Activated naive CD8-positive, alpha-beta T cell treated with anti-CD3 and anti-CD28 coated beads, Interleukin-2, amount 10 ng/mL, durations not matched to agents 7 days and 5 days (primary cell): ENCODE measurements around the gene IL27RA. TPM values are rescaled to one million over a fixed set of nuclear protein-coding genes. Genes with fewer than 3 reads are reported as not detected.
"Not testable (repeated sequence)": the region's sequence is repeated elsewhere in the genome, so short reads cannot be mapped to it uniquely, and the experiment has no call there.

Experiments
- ATAC-seq: fragments of 150-1000 bp; cut with Tn5 transposase; one replicate; pipeline ENCODE4 v1.10.0; 2021; ENCODE audit warnings: low read depth, moderate library complexity
- POLR2A ChIA-PET: fragments of 350-600 bp; sonication (Branson Sonifier 250); formaldehyde crosslinking; loops from one replicate; lab custom pipeline; 2021; ENCODE audit warnings: antibody characterized with exemption; lab: Charles Lee
- DNase-seq: peaks from one replicate; pipeline ENCODE4 v3.0.0; 2021
- H3K27ac Mint-ChIP-seq: one replicate; pipeline ENCODE4 v1.8.0; 2022; ENCODE audit warnings: mild to moderate bottlenecking, mixed read lengths
- H3K27me3 Mint-ChIP-seq: one replicate; pipeline ENCODE4 v1.8.0; 2022; ENCODE audit warnings: mild to moderate bottlenecking, moderate library complexity, mixed read lengths
- H3K36me3 Mint-ChIP-seq: one replicate; pipeline ENCODE4 v1.8.0; 2021; ENCODE audit warnings: mild to moderate bottlenecking, mixed read lengths
- H3K4me1 Mint-ChIP-seq: one replicate; pipeline ENCODE4 v1.8.0; 2021; ENCODE audit warnings: mixed read lengths
- H3K4me3 Mint-ChIP-seq: one replicate; pipeline ENCODE4 v1.8.0; 2022; ENCODE audit warnings: mild to moderate bottlenecking, moderate library complexity, mixed read lengths
- H3K9me3 Mint-ChIP-seq: one replicate; pipeline ENCODE4 v1.8.0; 2021; ENCODE audit warnings: mixed read lengths
- total RNA-seq, 2 experiments: library from RNA; stranded (reverse); gene quantifications; one replicate each; pipeline ENCODE4 v1.2.3, GENCODE V29; 2021

IL27RA gene
- total RNA-seq, 2 experiments from 2014 or later, result 41.6 to 43.8 TPM

DNA sequence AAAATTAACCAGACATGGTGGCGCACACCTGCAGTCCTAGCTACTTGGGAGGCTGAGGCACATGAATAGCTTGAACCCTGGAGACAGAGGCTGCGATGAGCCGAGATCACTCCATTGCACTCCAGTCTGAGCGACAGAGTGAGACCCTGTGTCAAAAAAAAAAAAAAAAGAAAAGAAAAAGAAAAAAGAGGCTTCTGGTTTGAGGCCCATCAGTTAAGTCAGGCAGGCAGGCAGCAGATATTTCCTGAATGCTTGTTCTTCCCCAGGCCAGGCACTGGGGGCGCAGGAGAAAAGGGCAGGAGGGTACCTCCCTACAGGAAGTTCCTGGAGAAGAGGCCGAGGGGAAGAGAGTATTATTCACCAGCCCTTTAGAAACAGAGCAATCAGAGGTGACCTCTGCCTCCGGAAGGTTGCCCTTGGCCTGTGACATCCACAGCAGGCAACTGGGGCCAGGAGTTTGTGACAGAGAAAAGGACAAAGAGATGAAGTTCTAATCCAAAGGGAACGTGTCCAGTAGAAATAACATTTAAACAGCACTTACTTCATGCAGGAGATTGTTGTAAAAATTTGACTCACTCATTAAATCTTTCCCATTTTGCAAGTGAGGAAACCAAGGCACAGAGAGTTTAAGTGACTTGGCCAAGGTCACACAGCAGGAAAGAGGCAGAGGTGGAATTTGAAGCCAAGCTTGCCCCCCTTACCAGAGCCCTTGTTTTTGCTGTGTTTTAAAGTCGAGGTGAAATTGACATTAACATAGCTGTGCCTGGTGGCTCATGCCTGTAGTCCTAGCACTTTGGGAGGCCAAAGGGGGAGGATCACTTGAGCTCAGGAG is 7.9 kb upstream of the IL27RA start:
- H3K4me3 Mint-ChIP-seq, result no peak overlapping the region
- DNase-seq, result no peak
- H3K9me3 Mint-ChIP-seq, result no peaks in the 10 kb centered on the region
- H3K4me1 Mint-ChIP-seq, result peaks cover 5% of the 10 kb centered on the region
- H3K36me3 Mint-ChIP-seq, result no peaks in the 10 kb centered on the region
- POLR2A ChIA-PET, result interaction anchor here (0.7 kb wide), 1 partner anchor 60 kb away, joined by 5 read pairs; no protein-coding TSS in a partner anchor
- ATAC-seq, result no peak
- H3K27ac Mint-ChIP-seq, result peak overlapping the region; percentile 28
- H3K27me3 Mint-ChIP-seq, result peaks cover 4% of the 10 kb centered on the region

DNA sequence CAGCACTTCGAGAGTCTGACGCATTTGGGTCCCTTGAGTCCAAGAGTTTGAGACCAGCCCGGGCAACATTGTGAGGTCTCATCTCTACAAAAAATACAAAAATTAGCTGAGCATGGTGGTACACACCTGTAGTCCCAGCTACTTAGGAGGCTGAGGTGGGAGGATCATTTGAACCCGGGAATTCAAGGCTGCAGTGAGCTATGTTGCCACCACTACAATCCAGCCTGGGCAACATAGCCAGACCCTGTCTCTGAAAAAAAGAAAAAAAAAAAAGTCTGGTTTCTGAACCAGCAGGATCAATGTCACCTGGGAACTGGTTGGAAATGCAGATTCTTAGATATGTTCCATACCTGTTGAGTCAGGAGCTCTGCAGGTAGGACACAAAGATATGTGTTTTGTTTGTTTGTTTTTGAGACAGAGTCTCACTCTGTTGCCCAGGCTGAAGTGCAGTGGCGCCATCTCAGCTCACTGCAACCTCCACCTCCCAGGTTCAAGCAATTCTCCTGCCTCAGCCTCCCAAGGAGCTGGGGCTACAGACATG is 4.8 kb upstream of the IL27RA start:
- H3K36me3 Mint-ChIP-seq, H3K4me3 Mint-ChIP-seq, H3K9me3 Mint-ChIP-seq, H3K27me3 Mint-ChIP-seq, ATAC-seq, H3K27ac Mint-ChIP-seq, DNase-seq: not testable (repeated sequence)
- POLR2A ChIA-PET, result interaction anchor here (1.2 to 1.3 kb wide), 2 partner anchors 20 to 75 kb away, joined by 3 to 4 read pairs; partner anchors contain the start of gene RFX1
- peaks cover 11% of the 10 kb centered on the region for H3K4me1 Mint-ChIP-seq

DNA sequence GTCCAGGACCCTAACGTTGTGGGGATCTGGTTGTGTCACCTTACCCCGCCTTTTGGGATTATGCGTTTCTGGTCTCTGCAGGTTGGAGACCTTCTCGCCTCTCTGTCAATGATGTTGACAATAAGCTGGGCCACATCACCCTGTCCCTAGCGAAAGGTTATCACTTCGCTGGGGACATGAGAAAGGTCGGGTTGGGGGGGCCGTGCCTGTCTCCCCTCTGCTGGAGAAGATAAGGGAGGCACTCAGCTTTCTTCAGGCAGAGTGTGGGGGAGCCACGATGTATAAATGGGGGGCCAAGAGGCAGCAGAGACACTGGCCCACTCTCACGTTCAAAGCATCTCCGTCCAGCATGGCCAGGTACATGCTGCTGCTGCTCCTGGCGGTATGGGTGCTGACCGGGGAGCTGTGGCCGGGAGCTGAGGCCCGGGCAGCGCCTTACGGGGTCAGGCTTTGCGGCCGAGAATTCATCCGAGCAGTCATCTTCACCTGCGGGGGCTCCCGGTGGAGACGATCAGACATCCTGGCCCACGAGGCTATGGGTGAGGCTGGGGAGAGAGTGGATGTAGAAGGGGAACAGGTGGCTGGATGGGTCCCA is 3.6 kb upstream of the IL27RA start, which contains the start of gene RLN3:
RLN3 (plus strand) TSS at position 293 of the 595 bp plus-strand sequence; CDS start at position 350, 57 bp downstream.
- no peak within 1 kb of the TSS for H3K27ac Mint-ChIP-seq
- ATAC-seq (no peak), DNase-seq (no peak)
- H3K27me3 Mint-ChIP-seq, result peaks cover 4% of the 10 kb centered on the region
- H3K36me3 Mint-ChIP-seq, result peaks cover 4% of the 10 kb centered on the region
- peaks cover 15% of the 10 kb centered on the region for H3K4me1 Mint-ChIP-seq
- no peaks in the 10 kb centered on the region for H3K9me3 Mint-ChIP-seq
- POLR2A ChIA-PET, result interaction anchor here (0.6 kb wide), 2 partner anchors 43 to 53 kb away, joined by 5 to 6 read pairs; no protein-coding TSS in a partner anchor
- no peak within 1 kb of the TSS for H3K4me3 Mint-ChIP-seq

- POLR2A ChIA-PET, result interaction anchor here (1.0 kb wide), 1 partner anchor 95 kb away, joined by 3 read pairs; no protein-coding TSS in a partner anchor
- no peak overlapping the region for H3K27ac Mint-ChIP-seq
- H3K4me1 Mint-ChIP-seq, result peaks cover 12% of the 10 kb centered on the region
- ATAC-seq (no peak), DNase-seq (no peak)
- peaks cover 4% of the 10 kb centered on the region for H3K36me3 Mint-ChIP-seq
- no peaks in the 10 kb centered on the region for H3K9me3 Mint-ChIP-seq
- H3K27me3 Mint-ChIP-seq, result peaks cover 4% of the 10 kb centered on the region
- no peak overlapping the region for H3K4me3 Mint-ChIP-seq
These were observed 2.7 kb upstream of the IL27RA start for GRCh38 chr19:14028901-14029300.

DNA sequence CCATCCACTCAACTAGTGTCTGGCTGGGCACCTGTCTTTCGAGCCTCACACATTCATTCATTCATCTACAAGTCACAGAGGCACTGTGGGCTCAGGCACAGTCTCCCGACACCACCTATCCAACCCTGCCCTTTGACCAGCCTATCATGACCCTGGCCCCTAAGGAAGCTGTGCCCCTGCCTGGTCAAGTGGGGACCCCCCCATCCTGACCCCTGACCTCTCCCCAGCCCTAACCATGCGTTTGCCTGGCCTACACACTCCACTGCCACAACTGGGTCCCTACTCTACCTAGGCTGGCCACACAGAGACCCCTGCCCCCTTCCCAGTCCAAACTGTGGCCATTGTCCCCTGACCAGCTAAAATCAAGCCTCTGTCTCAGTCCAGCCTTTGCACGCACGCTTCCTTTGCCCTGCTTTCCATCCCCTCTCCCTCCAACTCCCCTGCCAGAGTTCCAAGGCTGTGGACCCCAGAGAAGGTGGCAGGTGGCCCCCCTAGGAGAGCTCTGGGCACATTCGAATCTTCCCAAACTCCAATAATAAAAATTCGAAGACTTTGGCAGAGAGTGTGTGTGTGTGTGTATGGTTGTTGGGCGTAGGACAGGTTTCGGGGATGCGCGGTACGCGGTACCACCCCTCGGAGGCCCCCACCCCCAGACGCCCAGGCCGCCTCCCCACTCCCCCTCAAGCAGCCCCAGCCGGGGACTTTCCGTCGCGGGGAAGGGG is 404 bp upstream of the IL27RA start:
- Mint-ChIP-seq H3K36me3 (peaks cover 8% of the 10 kb centered on the region), H3K27ac (peak overlapping the region; percentile 97), H3K9me3 (no peaks in the 10 kb centered on the region), H3K4me3 (peak overlapping the region; percentile 97), H3K4me1 (peaks cover 15% of the 10 kb centered on the region), H3K27me3 (peaks cover 4% of the 10 kb centered on the region)
- ATAC-seq, result no peak
- POLR2A ChIA-PET, result interaction anchor here (1.0 to 3.3 kb wide), 21 partner anchors 9 to 150 kb away, joined by 3 to 43 read pairs (median 7); partner anchors contain the start of genes DCAF15, MISP3 and RFX1
- DNase-seq, result no peak

GRCh38 chr19:14033946-14034345 is 2.4 kb downstream of the IL27RA start:
- Mint-ChIP-seq H3K27me3 (no peaks in the 10 kb centered on the region), H3K4me1 (peaks cover 15% of the 10 kb centered on the region), H3K27ac (peak overlapping the region; percentile 56), H3K9me3 (no peaks in the 10 kb centered on the region), H3K36me3 (peaks cover 18% of the 10 kb centered on the region), H3K4me3 (peak overlapping the region; percentile 42)
- POLR2A ChIA-PET, result interaction anchor here (1.2 to 3.3 kb wide), 2 partner anchors 27 to 47 kb away, joined by 3 to 43 read pairs; no protein-coding TSS in a partner anchor
- DNase-seq (no peak), ATAC-seq (no peak)

GRCh38 chr19:14035159-14035558 is 3.6 kb downstream of the IL27RA start:
- not testable (repeated sequence) for H3K27me3 Mint-ChIP-seq
- H3K36me3 Mint-ChIP-seq, result peaks cover 18% of the 10 kb centered on the region

GRCh38 chr19:14035706-14036105 is 4.1 kb downstream of the IL27RA start:
- POLR2A ChIA-PET, result interaction anchor here (1.3 kb wide), 1 partner anchor 55 kb away, joined by 5 read pairs; no protein-coding TSS in a partner anchor

More at GRCh38 chr19:14035159-14035558, 3.6 kb downstream of the IL27RA start:
- peaks cover 17% of the 10 kb centered on the region for H3K4me1 Mint-ChIP-seq
- ATAC-seq, H3K27ac Mint-ChIP-seq, H3K9me3 Mint-ChIP-seq, H3K4me3 Mint-ChIP-seq, DNase-seq: not testable (repeated sequence)
- POLR2A ChIA-PET, result interaction anchor here (0.5 to 0.7 kb wide), 2 partner anchors 137 to 142 kb away, joined by 3 read pairs; no protein-coding TSS in a partner anchor

DNA sequence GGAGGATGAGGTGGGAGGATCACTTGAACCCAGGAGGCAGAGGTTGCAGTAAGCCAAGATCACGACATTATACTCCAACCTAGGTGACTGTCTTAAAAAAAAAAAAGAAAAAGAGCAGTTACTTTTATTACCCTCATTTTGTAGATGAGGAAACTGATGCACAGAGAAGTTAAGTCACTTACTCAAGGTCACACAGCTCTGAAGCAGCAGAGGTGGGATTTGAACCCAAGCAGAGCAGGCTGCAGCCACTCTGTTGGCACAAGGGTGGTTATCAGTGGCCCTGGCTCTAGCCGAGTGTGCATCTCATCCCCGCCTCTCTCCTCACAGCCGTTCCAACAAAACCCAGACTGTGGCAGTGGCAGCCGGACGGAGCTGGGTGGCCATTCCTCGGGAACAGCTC is 7.6 kb downstream of the IL27RA start:
- POLR2A ChIA-PET, result interaction anchor here (1.2 kb wide), 1 partner anchor 28 kb away, joined by 3 read pairs; no protein-coding TSS in a partner anchor
- no peaks in the 10 kb centered on the region for H3K9me3 Mint-ChIP-seq
- DNase-seq (no peak), ATAC-seq (no peak)
- peaks cover 20% of the 10 kb centered on the region for H3K36me3 Mint-ChIP-seq
- H3K27ac Mint-ChIP-seq, result peak overlapping the region; percentile 38
- no peak overlapping the region for H3K4me3 Mint-ChIP-seq
- H3K4me1 Mint-ChIP-seq, result peaks cover 5% of the 10 kb centered on the region
- no peaks in the 10 kb centered on the region for H3K27me3 Mint-ChIP-seq

More at GRCh38 chr19:14035706-14036105, 4.1 kb downstream of the IL27RA start:
- no peak for DNase-seq
- no peak for ATAC-seq
- no peak overlapping the region for H3K27ac Mint-ChIP-seq
- H3K4me1 Mint-ChIP-seq, result peaks cover 17% of the 10 kb centered on the region
- no peaks in the 10 kb centered on the region for H3K27me3 Mint-ChIP-seq
- no peak overlapping the region for H3K4me3 Mint-ChIP-seq
- no peaks in the 10 kb centered on the region for H3K9me3 Mint-ChIP-seq
- peaks cover 18% of the 10 kb centered on the region for H3K36me3 Mint-ChIP-seq

GRCh38 chr19:14042659-14043608 is 11.4 kb downstream of the IL27RA start:
- H3K9me3 Mint-ChIP-seq, H3K27me3 Mint-ChIP-seq, H3K4me1 Mint-ChIP-seq, H3K4me3 Mint-ChIP-seq, DNase-seq: not testable (repeated sequence)
- Mint-ChIP-seq H3K36me3 (peaks cover 17% of the 10 kb centered on the region), H3K27ac (peak overlapping the region; percentile 69)
- peak; percentile 52 for ATAC-seq
- POLR2A ChIA-PET, result interaction anchor here (0.7 kb wide), 1 partner anchor 94 kb away, joined by 3 read pairs; the partner anchor contains the start of gene ASF1B

DNA sequence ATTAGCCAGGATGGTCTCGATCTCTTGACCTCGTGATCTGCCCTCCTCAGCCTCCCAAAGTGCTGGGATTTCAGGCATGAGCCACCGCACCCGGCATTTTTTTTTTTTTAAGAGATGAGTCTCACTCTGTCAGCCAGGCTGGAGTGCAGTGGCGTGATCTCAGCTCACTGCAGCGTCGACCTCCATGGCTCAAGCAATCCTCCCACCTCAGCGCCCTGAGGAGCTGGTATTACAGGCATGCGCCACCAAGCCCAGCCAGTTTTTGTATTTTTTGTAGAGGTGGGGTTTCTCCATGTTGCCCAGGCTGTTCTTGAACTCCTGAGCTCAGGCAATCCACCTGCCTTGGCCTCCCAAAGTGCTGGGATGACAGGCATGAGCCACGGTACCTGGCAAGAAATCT is 16.3 kb downstream of the IL27RA start:
- DNase-seq, H3K27me3 Mint-ChIP-seq, H3K27ac Mint-ChIP-seq, H3K4me1 Mint-ChIP-seq, H3K4me3 Mint-ChIP-seq, H3K9me3 Mint-ChIP-seq, ATAC-seq: not testable (repeated sequence)
- H3K36me3 Mint-ChIP-seq, result peaks cover 30% of the 10 kb centered on the region
- POLR2A ChIA-PET, result interaction anchor here (0.7 to 2.2 kb wide), 5 partner anchors 9 to 166 kb away, joined by 3 to 7 read pairs (median 4); partner anchors contain the start of gene DCAF15
